Lower leg skin (tissue), 3 donors: ENCODE data around the gene ELAVL2.

Experiments
- CTCF ChIP-seq, 3 donors: fragments of 450-650 bp; IDR thresholded peaks; one replicate each; pipeline ENCODE4 v1.5.1; 2016; ENCODE audit warnings: antibody characterized with exemption in 3 of 3, mild to moderate bottlenecking in 3 of 3, moderate library complexity in 2 of 3
- POLR2A ChIP-seq, 2 donors: fragments of 450-650 bp; IDR thresholded peaks; one replicate each; pipeline ENCODE4 v1.6.1; 2016 to 2017; ENCODE audit warnings: antibody characterized with exemption in 2 of 2, mild to moderate bottlenecking in 1 of 2, moderate library complexity in 1 of 2

DNA sequence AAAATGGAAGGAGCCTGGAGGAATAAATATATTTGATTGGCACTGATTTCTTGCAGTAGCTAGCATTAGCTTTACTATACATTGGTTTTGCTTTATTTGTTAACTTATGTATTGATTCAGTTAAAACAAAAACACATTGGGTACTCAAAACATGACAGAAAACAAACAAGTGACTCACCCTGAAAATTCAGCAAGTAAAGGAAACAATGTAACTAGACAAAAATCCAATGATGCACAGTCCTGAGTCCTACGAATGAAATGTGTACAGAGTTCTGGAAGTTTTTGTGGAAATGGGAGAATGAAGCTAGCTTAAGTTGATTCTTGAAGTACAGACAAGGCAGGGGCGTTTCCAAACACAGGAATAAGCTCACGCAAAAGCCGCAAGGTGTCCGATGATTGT is 175.0 kb downstream of the ELAVL2 start:
- TF ChIP-seq CTCF (IDR thresholded peaks at IDR 0.05): no peak
- no peak for TF ChIP-seq POLR2A (IDR thresholded peaks at IDR 0.05)
